Mesenchymal stem cell (in vitro differentiated cells and primary cell): ENCODE data around the gene SH3BGRL2. TPM values are rescaled to one million over a fixed set of nuclear protein-coding genes. Genes with fewer than 3 reads are reported as not detected.

ENCODE experiments used
- DNase-seq: peaks from one replicate; pipeline ENCODE4 v3.0.0-alpha.2; 2013
- H2AFZ ChIP-seq: one replicate; pipeline ENCODE4 v1.6.1; 2013; ENCODE audit warnings: low read depth, mild to moderate bottlenecking, control low read depth, inconsistent platforms, low read length, moderate library complexity
- H2AK5ac ChIP-seq: 2 replicates; pipeline ENCODE4 v1.6.1; 2013; ENCODE audit warnings: low read length, moderate library complexity, mild to moderate bottlenecking, inconsistent platforms; ENCODE audit not compliant: severe bottlenecking
- H2BK120ac ChIP-seq: one replicate; pipeline ENCODE4 v1.6.1; 2013; ENCODE audit warnings: low read depth, mild to moderate bottlenecking, inconsistent platforms, low read length, moderate library complexity
- H2BK12ac ChIP-seq, 2 experiments: one replicate each; pipeline ENCODE4 v1.6.1; 2013; ENCODE audit warnings: inconsistent platforms in 2 of 2, low read length in 2 of 2, mild to moderate bottlenecking in 2 of 2, moderate library complexity in 2 of 2, control low read depth in 1 of 2
- H2BK15ac ChIP-seq: one replicate; pipeline ENCODE4 v1.6.1; 2013; ENCODE audit warnings: mild to moderate bottlenecking, low read depth, inconsistent platforms; ENCODE audit not compliant: poor library complexity, severe bottlenecking
- H2BK5ac ChIP-seq: 2 replicates; pipeline ENCODE4 v1.6.1; 2013; ENCODE audit warnings: low read depth, mild to moderate bottlenecking, low read length, control low read depth, inconsistent platforms; ENCODE audit not compliant: poor library complexity, severe bottlenecking
- H3K14ac ChIP-seq, 2 experiments: one replicate each; pipeline ENCODE4 v1.6.1; 2013; ENCODE audit warnings: inconsistent platforms in 2 of 2, low read length in 2 of 2, control low read depth in 1 of 2, mild to moderate bottlenecking in 1 of 2, moderate library complexity in 1 of 2
- H3K18ac ChIP-seq, 2 experiments: one replicate each; pipeline ENCODE4 v1.6.1; 2013; ENCODE audit warnings: inconsistent platforms in 2 of 2, low read length in 2 of 2, control low read depth in 1 of 2, low read depth in 1 of 2, mild to moderate bottlenecking in 1 of 2
- H3K23ac ChIP-seq, 2 experiments: one replicate each; pipeline ENCODE4 v1.6.1; 2013; ENCODE audit warnings: inconsistent platforms in 2 of 2, low read length in 2 of 2, mild to moderate bottlenecking in 2 of 2, moderate library complexity in 2 of 2, control low read depth in 1 of 2
- H3K27ac ChIP-seq: 2 replicates; pipeline ENCODE4 v1.5.1; 2013; ENCODE audit warnings: mild to moderate bottlenecking, moderate library complexity, low read length, control low read depth, inconsistent platforms; ENCODE audit not compliant: poor library complexity, severe bottlenecking
- H3K27me3 ChIP-seq, 2 experiments: 2 replicates each; pipeline versions ENCODE4 v1.6.1 to v1.7.0; 2013; ENCODE audit warnings: low read length in 2 of 2, mild to moderate bottlenecking in 2 of 2, moderate library complexity in 2 of 2, control low read depth in 1 of 2, inconsistent platforms in 1 of 2; ENCODE audit not compliant: control insufficient read depth in 1 of 2, insufficient read depth in 1 of 2
- H3K36me3 ChIP-seq, 2 experiments: 2 replicates each; pipeline versions ENCODE4 v1.6.1 to v1.7.0; 2013; ENCODE audit warnings: low read length in 2 of 2, control low read depth in 1 of 2, inconsistent platforms in 1 of 2, low read depth in 1 of 2, mild to moderate bottlenecking in 1 of 2; ENCODE audit not compliant: insufficient read depth in 2 of 2, control insufficient read depth in 1 of 2
- H3K4ac ChIP-seq, 2 experiments: one replicate each; pipeline ENCODE4 v1.6.1; 2013; ENCODE audit warnings: inconsistent platforms in 2 of 2, low read length in 2 of 2, mild to moderate bottlenecking in 2 of 2, moderate library complexity in 2 of 2, control low read depth in 1 of 2, low read depth in 1 of 2
- H3K4me1 ChIP-seq: 2 replicates; pipeline ENCODE4 v1.6.1; 2013; ENCODE audit warnings: low read depth, low read length, control low read depth; ENCODE audit not compliant: control insufficient read depth, insufficient read depth
- H3K4me2 ChIP-seq: 2 replicates; pipeline ENCODE4 v1.6.1; 2013; ENCODE audit warnings: low read length, mild to moderate bottlenecking, inconsistent platforms; ENCODE audit not compliant: poor library complexity, severe bottlenecking
- H3K4me3 ChIP-seq, 2 experiments: 2 replicates each; pipeline versions ENCODE4 v1.5.1 to v1.7.0; 2013; ENCODE audit warnings: low read length in 2 of 2, mild to moderate bottlenecking in 2 of 2, control low read depth in 1 of 2, low read depth in 1 of 2; ENCODE audit not compliant: insufficient read depth in 1 of 2
- H3K79me1 ChIP-seq: replicated peaks from 2 replicates; pipeline ENCODE4 v1.6.1; 2013; ENCODE audit warnings: mild to moderate bottlenecking, control low read depth, low read length, inconsistent platforms; ENCODE audit not compliant: poor library complexity, severe bottlenecking
- H3K9ac ChIP-seq: 2 replicates; pipeline ENCODE4 v1.7.0; 2013; ENCODE audit warnings: mild to moderate bottlenecking, low read length, moderate library complexity
- H3K9me3 ChIP-seq: 2 replicates; pipeline ENCODE4 v1.7.0; 2013; ENCODE audit warnings: mild to moderate bottlenecking, low read length; ENCODE audit not compliant: control insufficient read depth
- H4K8ac ChIP-seq: one replicate; pipeline ENCODE4 v1.6.1; 2013; ENCODE audit warnings: inconsistent platforms, mild to moderate bottlenecking, low read length, moderate library complexity
- H4K91ac ChIP-seq: one replicate; pipeline ENCODE4 v1.6.1; 2013; ENCODE audit warnings: mild to moderate bottlenecking, low read length, inconsistent platforms
- WGBS: methylation state at CpG from one replicate; pipeline ENCODE4 v1.1.7; 2013; ENCODE audit warnings: mixed read lengths; 5-methylcytosine and 5-hydroxymethylcytosine counted together
- polyA plus RNA-seq, 2 experiments: library from polyadenylated mRNA; stranded (reverse); fragments of 200-250 nt; gene quantifications; one replicate each; pipeline ENCODE4 v1.2.3, GENCODE V29; 2013

SH3BGRL2 gene
- polyA plus RNA-seq (2013, experiment 1 of 2): 2.8 TPM
- polyA plus RNA-seq (2013, experiment 2 of 2): 3.0 TPM

GRCh38 chr6:79630883-79631692 is at the start of gene SH3BGRL2:
TSS of gene SH3BGRL2 (plus strand) at chr6:79631329. CDS start at chr6:79631462, 133 bp downstream.
- H3K23ac ChIP-seq: peak within 1 kb of the TSS in 1 of 2 experiments; percentile 34
- no peak within 1 kb of the TSS for H3K4ac ChIP-seq
- no peaks in the 10 kb centered on the region for H3K79me1 ChIP-seq
- H2AK5ac ChIP-seq: no peak within 1 kb of the TSS
- H3K36me3 ChIP-seq: no peaks in the 10 kb centered on the region
- peak within 1 kb of the TSS in 1 of 2 experiments; percentile 87 for H3K14ac ChIP-seq
- H3K27me3 ChIP-seq: peaks cover 8 to 10% of the 10 kb centered on the region in 2 experiments
- H4K91ac ChIP-seq: no peak within 1 kb of the TSS
- H2BK5ac ChIP-seq: no peak within 1 kb of the TSS
- peak within 1 kb of the TSS; percentile 83 to 89 for H3K4me3 ChIP-seq
- 1% methylated on average over 53 of the region's 72 CpGs for WGBS
- no peaks in the 10 kb centered on the region for H3K9me3 ChIP-seq
- H2AFZ ChIP-seq: peak within 1 kb of the TSS; percentile 79
- H3K4me2 ChIP-seq: peak within 1 kb of the TSS; percentile 92
- no peak within 1 kb of the TSS for H4K8ac ChIP-seq
- H3K4me1 ChIP-seq: peaks cover 3% of the 10 kb centered on the region
- peak within 1 kb of the TSS; percentile 0 to 3 for H3K18ac ChIP-seq
- no peak within 1 kb of the TSS for H2BK15ac ChIP-seq
- H3K27ac ChIP-seq: no peak within 1 kb of the TSS
- no peak within 1 kb of the TSS for H2BK120ac ChIP-seq
- H2BK12ac ChIP-seq: no peak within 1 kb of the TSS
- peak; percentile 76 for DNase-seq
- peak within 1 kb of the TSS; percentile 78 for H3K9ac ChIP-seq

- no peak overlapping the region for H3K23ac ChIP-seq
- no peak overlapping the region for H2BK5ac ChIP-seq
- DNase-seq: no peak
- H3K36me3 ChIP-seq: no peaks in the 10 kb centered on the region
- no peak overlapping the region for H2AFZ ChIP-seq
- no peak overlapping the region for H3K14ac ChIP-seq
- no peak overlapping the region for H3K4me2 ChIP-seq
- peaks cover 2% of the 10 kb centered on the region for H3K9me3 ChIP-seq
- no peak overlapping the region for H3K27ac ChIP-seq
- no peaks in the 10 kb centered on the region for H3K79me1 ChIP-seq
- no peak overlapping the region for H4K91ac ChIP-seq
- no peak overlapping the region for H2BK120ac ChIP-seq
- no peak overlapping the region for H2AK5ac ChIP-seq
- WGBS: 97% methylated on average over 1 of the region's 2 CpGs
- no peak overlapping the region for H4K8ac ChIP-seq
- no peak overlapping the region for H3K4me3 ChIP-seq
- no peak overlapping the region for H3K9ac ChIP-seq
- no peak overlapping the region for H3K4ac ChIP-seq
- no peak overlapping the region for H2BK12ac ChIP-seq
- no peak overlapping the region for H3K18ac ChIP-seq
- H2BK15ac ChIP-seq: no peak overlapping the region
- no peaks in the 10 kb centered on the region for H3K4me1 ChIP-seq
- H3K27me3 ChIP-seq: no peaks in the 10 kb centered on the region
Observed at GRCh38 chr6:79584332-79584731, 46.8 kb upstream of the SH3BGRL2 start.

DNA sequence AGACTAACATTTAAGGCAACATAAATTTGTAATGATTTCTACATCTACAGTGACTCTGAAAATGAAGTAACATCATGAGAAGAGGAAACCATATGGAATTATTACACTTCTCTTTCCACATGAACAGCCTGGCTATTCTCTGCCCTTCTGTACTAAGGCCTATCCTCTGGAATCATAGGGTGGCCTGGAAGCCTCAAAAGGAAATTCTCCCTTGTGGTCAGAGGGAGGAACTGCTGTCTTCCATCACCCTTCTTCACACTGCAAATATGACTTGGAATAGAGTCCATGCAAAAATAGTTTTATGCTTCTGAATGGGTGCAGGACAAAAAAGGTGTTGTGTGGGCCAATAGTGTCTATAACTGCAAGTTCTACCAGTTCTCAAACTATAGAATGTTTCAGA is 44.6 kb upstream of the SH3BGRL2 start:
- H3K4me1 ChIP-seq: no peaks in the 10 kb centered on the region
- H3K9me3 ChIP-seq: no peaks in the 10 kb centered on the region
- H3K9ac ChIP-seq: no peak overlapping the region
- no peak overlapping the region for H3K4ac ChIP-seq
- H2AK5ac ChIP-seq: no peak overlapping the region
- no peak overlapping the region for H4K8ac ChIP-seq
- H2BK12ac ChIP-seq: no peak overlapping the region
- no peak overlapping the region for H2BK5ac ChIP-seq
- no peak overlapping the region for H3K27ac ChIP-seq
- H3K18ac ChIP-seq: no peak overlapping the region
- no peaks in the 10 kb centered on the region for H3K79me1 ChIP-seq
- H3K23ac ChIP-seq: no peak overlapping the region
- no peak overlapping the region for H2BK15ac ChIP-seq
- peak; percentile 65 for DNase-seq
- no peak overlapping the region for H3K14ac ChIP-seq
- H3K36me3 ChIP-seq: no peaks in the 10 kb centered on the region
- no peak overlapping the region for H2BK120ac ChIP-seq
- no peak overlapping the region for H3K4me3 ChIP-seq
- no peak overlapping the region for H3K4me2 ChIP-seq
- H3K27me3 ChIP-seq: no peaks in the 10 kb centered on the region
- no peak overlapping the region for H2AFZ ChIP-seq
- H4K91ac ChIP-seq: no peak overlapping the region

GRCh38 chr6:79589701-79590100 is 41.4 kb upstream of the SH3BGRL2 start:
- Histone ChIP-seq H3K4ac (no peak overlapping the region), H2BK12ac (no peak overlapping the region), H4K8ac (no peak overlapping the region), H3K18ac (no peak overlapping the region), H3K27ac (no peak overlapping the region), H2BK120ac (no peak overlapping the region), H3K9ac (no peak overlapping the region), H3K23ac (no peak overlapping the region), H3K4me1 (no peaks in the 10 kb centered on the region), H3K14ac (no peak overlapping the region), H2BK15ac (no peak overlapping the region), H3K9me3 (no peaks in the 10 kb centered on the region), H3K27me3 (no peaks in the 10 kb centered on the region), H2AFZ (no peak overlapping the region), H2BK5ac (no peak overlapping the region), H3K4me3 (no peak overlapping the region), H2AK5ac (no peak overlapping the region), H3K36me3 (no peaks in the 10 kb centered on the region), H3K79me1 (no peaks in the 10 kb centered on the region), H4K91ac (no peak overlapping the region), H3K4me2 (no peak overlapping the region)
- DNase-seq: no peak
- 84% methylated on average over 7 of the region's 7 CpGs for WGBS
